HG02840 (cell line): ENCODE results near the gene HID1.
"Not testable (repeated sequence)": the region's sequence is repeated elsewhere in the genome, so short reads cannot be mapped to it uniquely, and the experiment has no call there.

Experiments used
- ATAC-seq: cut with Tn5 transposase; IDR thresholded peaks from one replicate; pipeline ENCODE4 v1.9.1; 2021; ENCODE audit warnings: mild to moderate bottlenecking, moderate library complexity, moderate number of reproducible peaks; ENCODE audit not compliant: unreplicated experiment, low FRiP score

HID1 gene

DNA sequence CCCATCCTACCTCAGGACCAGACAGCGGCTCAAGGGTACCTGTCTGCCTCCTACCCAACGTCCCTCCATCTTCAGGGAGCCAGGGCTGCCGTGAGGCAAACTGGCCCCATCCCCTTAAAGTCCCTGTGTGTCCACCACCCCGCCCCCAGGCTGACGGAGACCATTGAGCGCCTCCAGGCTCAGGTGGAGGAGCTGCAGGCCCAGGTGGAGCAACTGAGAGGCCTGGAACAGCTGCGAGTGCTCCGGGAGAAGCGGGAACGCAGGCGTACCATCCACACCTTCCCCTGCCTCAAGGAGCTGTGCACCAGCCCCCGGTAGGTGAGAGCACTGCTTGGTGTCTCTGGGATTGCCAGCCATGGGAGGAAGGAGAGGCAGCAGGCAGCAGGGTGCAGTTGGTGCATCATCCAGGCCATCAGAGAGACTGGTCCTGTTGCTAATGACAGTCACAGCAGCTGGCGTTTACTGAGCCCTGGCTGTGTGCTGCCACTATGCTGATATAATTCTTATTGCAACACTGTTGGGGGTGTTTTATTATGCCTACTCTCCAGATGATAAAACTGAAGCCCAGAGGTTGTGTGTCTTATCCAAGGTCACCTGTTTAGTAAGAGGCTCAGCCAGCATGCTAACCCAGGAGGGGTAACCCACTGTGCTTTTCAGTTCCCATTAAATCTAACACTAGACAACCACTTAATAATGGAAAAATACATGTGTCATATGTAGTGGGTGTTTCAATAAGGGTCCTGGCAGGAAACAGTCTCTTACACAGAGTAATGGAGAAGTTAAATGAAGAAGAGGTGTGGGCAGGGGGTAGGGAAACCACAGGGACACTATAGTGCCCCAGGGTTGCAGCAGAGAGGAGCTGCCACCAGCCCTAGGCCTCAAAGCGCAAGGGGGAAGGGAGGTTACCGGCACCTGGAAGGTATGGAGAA, 29.6 kb upstream of the HID1 start:
- no peak for ATAC-seq

DNA sequence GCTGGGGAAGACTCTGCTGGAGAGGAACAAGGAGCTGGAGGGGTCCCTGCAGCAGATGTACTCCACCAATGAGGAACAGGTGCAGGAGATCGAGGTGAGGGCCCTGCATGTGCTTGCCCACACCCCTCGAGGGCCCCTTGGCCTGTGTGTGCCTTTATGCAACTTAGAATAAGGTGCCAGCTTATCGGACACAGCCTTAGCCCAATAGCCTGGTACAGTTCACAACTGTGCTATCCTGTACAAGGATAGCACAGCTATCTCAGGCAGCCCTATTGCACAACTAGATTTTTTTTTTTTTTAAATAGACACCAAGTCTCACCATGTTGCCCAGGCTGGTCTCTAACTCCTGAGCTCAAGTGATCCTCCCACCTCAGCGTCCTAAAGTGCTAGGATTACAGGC, 27.0 kb upstream of the HID1 start:
- ATAC-seq, result no peak

DNA sequence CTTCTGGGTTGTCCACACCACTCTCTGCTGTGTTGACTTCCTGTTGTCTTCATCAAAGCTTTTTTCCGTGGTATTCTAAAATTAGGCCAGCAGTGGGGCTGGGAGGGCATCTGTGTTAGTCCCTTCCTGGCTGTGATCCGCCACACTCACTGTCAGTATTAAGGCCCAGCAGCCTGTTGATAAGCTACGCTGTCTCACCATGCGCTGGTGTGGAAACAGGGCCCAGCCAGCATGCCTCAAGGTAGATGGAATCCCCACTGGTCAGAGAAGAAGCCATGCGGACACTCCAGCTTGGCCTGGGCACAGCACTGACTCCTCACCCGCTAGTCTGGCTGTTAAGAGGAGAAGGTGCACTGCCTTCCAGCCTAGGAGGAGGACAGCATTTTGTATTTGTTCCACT, 26.2 kb upstream of the HID1 start:
- no peak for ATAC-seq

- ATAC-seq, result no peak
Measured at GRCh38 chr17:74995847-74996246, 23.3 kb upstream of the HID1 start.

- no peak for ATAC-seq
Measured at GRCh38 chr17:74994440-74994839, 21.9 kb upstream of the HID1 start.

DNA sequence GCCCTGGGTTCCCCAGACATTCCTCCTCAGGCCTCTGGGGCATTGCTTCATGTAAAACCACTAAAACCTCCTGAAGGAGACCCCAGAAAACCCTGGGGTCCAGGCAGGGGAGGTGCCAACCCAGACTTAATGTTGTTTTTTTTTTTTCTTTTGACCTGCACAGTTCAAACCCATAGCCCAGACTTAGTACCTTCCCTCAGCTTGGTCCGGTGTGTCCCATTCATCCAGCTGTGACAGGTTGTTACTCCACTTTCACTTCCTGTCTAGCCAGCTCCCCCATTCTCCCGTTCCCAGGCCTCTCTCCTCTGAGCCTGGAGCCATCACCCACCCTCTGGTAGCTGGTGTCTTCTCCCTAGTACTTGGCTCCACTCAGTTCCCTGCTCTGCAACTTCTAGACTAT, 19.7 kb upstream of the HID1 start:
- no peak for ATAC-seq

DNA sequence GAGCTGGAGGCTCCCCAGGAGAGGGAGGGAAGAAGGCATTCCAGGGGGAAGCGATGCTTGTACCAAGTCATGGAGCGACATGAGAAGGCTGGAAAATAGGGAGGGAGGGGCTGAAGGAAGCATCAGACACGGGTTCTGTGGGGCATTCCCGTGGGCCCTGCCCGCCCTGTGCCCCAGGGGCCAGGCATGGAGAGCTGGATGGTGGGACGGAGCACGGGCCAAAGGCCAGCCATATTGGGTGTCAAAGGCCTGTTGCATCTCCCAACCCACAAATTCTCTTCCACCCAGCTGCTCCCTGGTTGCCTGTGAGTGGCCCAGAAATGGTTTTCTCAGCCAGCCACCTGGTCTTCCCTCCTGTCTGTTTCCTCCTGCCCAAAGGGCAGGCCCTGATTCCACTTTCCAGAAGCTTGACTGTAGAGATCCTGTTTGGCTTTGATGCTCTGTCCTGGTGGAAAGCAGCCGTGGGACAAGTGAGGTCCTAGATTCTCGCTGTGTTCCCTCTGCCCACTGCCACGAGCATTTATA, 18.1 kb upstream of the HID1 start:
- ATAC-seq, result no peak

DNA sequence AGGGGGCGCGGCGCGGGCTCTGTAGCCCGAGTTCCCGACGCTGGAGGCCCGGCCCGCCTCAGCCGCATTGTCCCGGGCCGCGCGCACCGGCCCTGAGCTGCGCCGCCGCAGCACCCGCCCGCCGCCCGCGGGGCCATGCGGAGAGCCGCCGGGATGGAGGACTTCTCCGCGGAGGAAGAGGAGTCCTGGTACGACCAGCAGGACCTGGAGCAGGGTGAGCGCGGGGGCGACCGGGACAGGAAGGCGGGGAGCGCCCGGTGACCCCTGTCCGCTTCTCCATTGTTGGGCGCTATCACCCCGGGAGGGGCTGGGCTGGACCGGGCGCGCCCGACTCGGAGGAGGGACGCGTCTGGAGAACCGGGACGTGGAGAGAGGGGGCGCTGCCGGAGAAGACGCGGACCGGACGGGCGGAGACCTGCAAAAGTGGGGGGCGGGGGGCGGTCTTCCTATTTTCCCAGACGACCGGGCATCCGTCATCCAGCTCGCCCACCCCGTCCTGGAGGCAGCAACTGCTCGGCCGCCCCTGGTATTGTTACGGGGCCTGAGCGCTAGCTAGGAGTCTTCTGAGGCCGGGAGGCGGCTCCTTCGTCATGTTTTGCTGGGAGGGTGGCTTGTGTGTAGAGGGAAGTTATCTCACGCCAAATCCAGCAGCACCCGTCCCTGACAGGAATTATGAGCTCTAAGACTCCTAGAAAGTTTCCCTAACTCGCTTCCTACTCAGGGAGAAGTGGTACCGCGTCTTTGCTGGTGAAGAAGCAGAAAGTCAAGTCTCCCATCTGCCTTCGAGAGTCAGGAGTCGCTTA, 15.6 kb upstream of the HID1 start:
- peak; percentile 26 for ATAC-seq

DNA sequence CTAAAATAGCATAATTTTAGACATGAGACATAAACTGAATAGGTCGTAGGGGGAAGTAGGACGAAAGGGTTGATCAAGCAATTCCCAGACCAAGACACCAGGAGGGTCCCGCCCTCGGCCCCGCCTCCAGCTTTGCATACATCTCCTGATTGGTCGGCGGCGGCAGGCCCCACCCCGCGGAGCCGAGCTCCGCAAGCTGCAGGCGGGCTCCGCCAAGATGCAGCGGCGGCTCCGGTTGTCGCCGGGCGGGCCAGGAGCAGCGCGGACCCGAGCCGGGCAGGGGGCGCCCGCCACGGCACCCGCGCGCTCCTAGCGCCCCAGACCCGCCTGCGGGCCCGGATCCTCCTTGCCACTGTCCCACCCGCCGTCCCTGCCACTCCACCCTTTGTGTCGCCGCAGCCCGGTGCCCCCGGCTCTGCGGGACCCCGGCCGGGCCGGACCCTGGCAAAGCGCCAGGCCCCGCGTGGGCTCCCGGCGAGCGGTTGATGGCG, 14.9 kb upstream of the HID1 start, which contains the start of gene CDR2L:
TSS of gene CDR2L (plus strand) at position 215 of the 491 bp plus-strand sequence. CDS start 412 bp downstream, outside the sequence.
- ATAC-seq, result peak; percentile 81

DNA sequence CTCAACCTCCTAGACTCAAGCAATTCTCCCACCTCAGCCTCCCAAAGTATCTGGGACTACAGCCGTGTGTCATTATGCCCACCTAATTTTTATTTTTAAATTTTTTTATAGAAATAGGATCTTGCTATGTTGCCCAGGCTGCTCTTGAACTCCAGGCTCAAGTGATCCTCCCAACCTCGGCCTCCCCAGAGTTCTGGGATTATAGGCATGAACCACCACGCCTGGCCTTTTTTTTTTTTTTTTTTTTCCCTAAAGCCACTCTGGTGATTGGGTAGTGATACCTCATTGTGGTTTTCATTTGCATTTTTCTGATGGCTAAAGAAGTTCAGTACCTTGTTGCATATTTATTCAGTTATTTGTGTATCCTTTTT, 13.6 kb upstream of the HID1 start:
- ATAC-seq, result no peak

- ATAC-seq, result not testable (repeated sequence)
Measured at GRCh38 chr17:74982663-74983313, 10.2 kb upstream of the HID1 start.

DNA sequence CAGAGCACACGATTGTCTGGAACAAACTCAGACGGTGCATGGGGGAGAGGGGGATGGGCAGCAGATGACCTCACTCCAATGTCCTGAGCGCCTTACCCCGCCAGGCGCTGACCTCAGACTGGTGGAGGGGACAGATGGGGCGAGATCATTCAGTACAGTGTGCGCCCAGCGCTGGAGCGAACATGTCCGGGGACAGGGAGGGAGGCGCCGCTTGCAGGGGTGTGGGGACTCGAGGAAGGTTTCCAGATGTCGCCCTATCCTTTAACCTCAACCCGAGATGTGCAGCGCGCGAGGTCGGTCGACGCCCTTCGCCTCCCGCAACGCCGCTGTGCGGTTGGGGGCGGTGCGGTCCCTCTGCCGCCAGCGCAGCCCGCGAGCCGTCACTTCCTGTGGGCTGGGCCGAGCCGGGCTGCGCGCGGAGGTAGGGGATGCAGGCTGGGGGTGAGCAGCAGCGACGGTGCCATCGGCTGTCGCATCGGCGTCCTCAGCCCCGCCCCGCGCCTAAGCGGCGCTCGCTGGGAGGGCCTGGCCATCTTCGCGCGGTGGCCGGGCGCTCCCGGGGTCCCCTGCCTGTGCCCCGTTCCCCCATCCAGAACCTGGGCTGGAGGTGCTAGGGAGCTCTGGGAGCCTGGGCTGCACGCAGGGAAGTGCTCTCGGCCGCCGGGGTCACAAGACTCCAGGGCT, 9.6 kb upstream of the HID1 start:
- no peak for ATAC-seq

DNA sequence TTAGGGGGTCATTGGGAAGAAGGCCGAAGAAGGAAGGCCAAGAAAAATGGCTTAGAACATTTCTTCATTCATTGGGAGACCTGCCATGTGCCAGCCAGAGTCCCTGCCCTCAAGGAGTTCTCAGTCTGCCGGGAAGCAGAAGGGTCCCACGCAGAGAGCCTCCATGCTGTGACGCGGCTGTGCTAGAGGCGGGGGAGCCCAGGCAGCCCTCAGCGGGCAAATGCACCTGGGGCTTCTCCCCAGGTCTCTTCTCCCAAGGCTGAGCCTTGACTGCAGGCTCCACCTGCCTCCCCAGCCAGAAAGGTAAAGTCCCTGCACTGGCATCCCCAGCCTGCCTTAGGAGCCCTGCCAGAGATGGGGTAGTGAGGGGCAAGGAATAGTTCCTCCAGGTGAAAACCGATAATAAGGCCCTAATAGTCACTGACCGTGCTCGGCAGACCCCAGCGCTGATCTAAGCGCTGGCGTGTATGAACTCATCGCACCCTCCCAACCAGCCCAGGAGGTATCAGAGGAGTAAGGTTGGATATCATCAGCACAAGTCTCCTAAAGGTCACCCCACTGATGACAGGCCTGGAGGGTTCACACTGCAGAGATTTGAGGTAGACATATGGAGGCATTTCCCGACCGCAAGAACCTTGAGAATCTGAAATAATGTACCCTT, 8.9 kb upstream of the HID1 start:
- ATAC-seq, result no peak

DNA sequence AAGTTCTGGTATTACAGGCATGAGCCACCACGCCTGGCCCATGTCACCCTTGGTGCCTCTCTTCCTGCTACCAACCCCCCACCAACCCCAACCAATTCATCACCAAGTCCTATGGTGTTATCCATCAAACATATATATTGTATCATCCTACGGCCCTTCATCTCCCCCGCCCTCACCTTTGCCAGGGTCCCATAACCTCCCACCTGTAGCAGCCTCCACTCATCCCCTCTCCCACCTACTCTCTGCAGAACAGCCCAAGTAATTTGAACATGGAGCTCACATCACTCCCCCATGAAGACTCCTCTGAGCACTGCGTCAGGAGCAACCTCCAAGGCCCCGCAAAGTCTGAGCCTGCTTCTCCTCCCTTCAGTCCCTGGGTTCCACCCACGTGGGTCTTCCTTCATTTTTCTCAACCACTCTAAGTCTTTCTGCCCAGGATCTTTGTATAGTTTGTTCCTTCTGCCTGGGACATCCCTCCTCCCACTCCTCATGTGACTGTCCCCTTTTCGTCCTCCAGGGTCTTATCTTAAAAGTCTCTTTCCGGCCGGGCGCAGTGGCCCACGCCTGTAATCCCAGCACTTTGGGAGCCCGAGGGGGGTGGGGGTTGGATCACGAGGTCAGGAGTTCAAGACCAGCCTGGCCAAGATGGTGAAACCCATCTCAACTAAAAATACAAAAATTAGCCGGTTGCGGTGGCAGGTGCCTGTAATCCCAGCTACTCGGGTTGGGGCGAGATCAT, 7.0 kb upstream of the HID1 start:
- ATAC-seq, result no peak

DNA sequence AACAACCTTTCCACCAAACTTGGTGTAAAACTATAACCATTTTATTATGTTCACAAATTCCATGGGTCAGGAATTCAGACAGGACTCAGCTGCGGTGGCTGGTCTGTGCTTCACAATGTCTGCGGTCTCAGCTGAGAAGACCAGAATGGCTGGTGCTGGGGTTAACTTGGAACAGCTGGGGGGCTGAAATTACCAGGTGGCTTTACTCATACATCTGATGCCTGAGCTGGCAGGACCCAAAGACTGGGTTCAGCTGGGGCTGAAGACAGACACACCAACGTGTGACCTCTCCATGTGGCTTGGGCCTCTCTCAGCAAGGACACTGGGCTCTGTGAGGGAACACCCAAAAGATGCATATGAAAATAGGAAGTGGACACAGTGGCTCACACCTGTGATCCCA, 5.7 kb upstream of the HID1 start:
- ATAC-seq, result no peak

DNA sequence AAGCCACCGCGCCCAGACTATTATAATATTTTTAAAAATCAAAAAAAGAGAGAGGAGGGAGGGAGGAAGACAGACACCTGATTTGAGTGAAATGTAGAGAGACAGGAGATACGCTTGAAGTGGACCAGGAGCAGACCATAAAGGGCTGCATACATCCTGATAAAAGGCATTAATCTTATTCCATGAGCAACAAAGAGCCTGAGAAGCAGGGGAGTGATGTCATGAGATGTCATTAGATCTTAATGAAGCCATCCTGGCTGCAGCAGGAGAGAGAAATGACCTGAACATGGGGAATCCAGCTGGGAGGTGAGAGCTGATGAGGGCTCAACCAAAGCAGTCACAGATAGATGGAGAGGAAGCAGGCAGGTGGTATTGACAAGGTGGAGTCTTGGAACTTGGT, 5.2 kb upstream of the HID1 start:
- ATAC-seq, result no peak

DNA sequence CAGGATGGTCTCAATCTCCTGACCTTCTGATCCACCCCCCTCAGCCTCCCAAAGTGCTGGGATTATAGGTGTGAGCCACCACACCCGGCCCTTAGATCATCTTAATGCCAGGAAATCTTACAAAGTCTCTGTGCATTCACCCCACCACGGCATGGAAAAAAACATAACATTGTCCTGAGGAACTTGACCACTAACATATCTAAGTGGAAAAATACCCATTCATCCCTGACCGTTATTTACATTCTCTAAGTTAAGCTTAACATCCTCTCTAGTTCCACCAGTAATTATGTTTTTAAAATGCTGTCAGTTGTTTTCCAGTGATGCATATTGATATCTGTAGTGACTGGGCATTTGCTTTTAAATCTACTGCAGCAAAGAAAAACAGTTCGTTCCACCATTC, 3.4 kb upstream of the HID1 start:
- ATAC-seq, result no peak

DNA sequence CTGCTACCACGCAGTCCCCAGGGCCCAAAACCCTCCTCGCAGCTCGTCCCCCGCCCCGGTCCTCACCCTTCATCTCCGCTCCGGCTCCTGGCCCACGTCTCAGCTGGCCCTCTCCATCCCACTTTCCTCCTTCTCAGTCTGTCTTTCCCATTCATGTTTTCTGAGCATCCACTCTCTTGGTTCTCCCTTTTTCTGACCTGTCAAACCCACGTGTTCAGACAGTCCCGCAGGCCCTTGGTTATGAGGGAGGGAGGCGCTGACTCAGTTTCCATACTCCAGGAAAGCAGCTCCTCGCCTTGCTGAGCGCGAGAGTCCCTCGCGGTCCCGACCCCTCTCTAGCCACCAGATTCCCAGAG, 392 bp upstream of the HID1 start:
- ATAC-seq, result no peak

DNA sequence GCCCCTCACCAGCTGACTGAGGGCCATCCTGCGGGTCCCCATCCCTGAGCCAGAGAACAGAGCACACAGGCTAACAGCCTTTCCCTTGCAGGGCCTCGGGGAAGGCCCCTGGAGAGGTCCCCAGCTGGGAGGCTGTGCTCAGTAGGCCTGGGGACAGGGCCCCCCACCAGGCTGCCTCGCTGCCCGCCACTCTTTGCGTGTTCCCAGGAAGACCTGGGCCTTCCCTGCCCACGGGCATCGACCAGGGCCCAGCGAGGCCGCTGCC, 785 bp downstream of the HID1 start:
- no peak for ATAC-seq
